Activated CD8-positive, alpha-beta memory T cell treated with anti-CD3 and anti-CD28 coated beads for 4 hours (primary cell): ENCODE results near the gene BTG4.

Experiments
- DNase-seq, 2 donors: peaks; one replicate each; pipeline ENCODE4 v3.0.0-alpha.2; 2020; ENCODE audit warnings: low read depth in 2 of 2

Gene BTG4

GRCh38 chr11:111537336-111537860 lies 25.2 kb upstream of the BTG4 start:
- DNase-seq = no peak

- DNase-seq = no peak
These were observed 23.1 kb upstream of the BTG4 start for GRCh38 chr11:111535281-111535680.

GRCh38 chr11:111532365-111532709 lies 20.2 kb upstream of the BTG4 start:
- no peak for DNase-seq

GRCh38 chr11:111531687-111532364 lies 19.6 kb upstream of the BTG4 start:
- peak in 1 of 2 donors; percentile 44 for DNase-seq

GRCh38 chr11:111531136-111531535 lies 18.9 kb upstream of the BTG4 start:
- no peak for DNase-seq

GRCh38 chr11:111530091-111530490 lies 17.9 kb upstream of the BTG4 start:
- DNase-seq = no peak

GRCh38 chr11:111528557-111528956 lies 16.4 kb upstream of the BTG4 start:
- no peak for DNase-seq

GRCh38 chr11:111527279-111527678 lies 15.1 kb upstream of the BTG4 start:
- DNase-seq = no peak

- no peak for DNase-seq
These were observed 14.3 kb upstream of the BTG4 start for GRCh38 chr11:111526501-111526900.

- no peak for DNase-seq
These were observed 13.3 kb upstream of the BTG4 start for GRCh38 chr11:111525456-111525855.

GRCh38 chr11:111524056-111524455 lies 11.9 kb upstream of the BTG4 start:
- no peak for DNase-seq

- no peak for DNase-seq
These were observed 11.2 kb upstream of the BTG4 start for GRCh38 chr11:111523343-111523742.

GRCh38 chr11:111522426-111522825 lies 10.2 kb upstream of the BTG4 start:
- no peak for DNase-seq

- DNase-seq = no peak
These were observed 8.9 kb upstream of the BTG4 start for GRCh38 chr11:111521135-111521534.

GRCh38 chr11:111520560-111520959 lies 8.4 kb upstream of the BTG4 start:
- no peak for DNase-seq

GRCh38 chr11:111518668-111519067 lies 6.5 kb upstream of the BTG4 start:
- no peak for DNase-seq

- no peak for DNase-seq
These were observed 3.4 kb upstream of the BTG4 start for GRCh38 chr11:111515591-111515990.

GRCh38 chr11:111514216-111515031 lies 2.2 kb upstream of the BTG4 start, which contains the start of gene HOATZ:
HOATZ (plus strand) TSS chr11:111514778; CDS start chr11:111514785, 7 bp downstream.
- DNase-seq = no peak

- no peak for DNase-seq
These were observed 1.0 kb upstream of the BTG4 start for GRCh38 chr11:111513240-111513605.

- no peak for DNase-seq
These were observed 1.9 kb downstream of the BTG4 start for GRCh38 chr11:111510311-111510710.

GRCh38 chr11:111502611-111503010 lies 9.6 kb downstream of the BTG4 start:
- no peak for DNase-seq

GRCh38 chr11:111500481-111500880 lies 11.7 kb downstream of the BTG4 start:
- no peak for DNase-seq

- no peak for DNase-seq
These were observed 12.7 kb downstream of the BTG4 start for GRCh38 chr11:111499483-111499882.
